Measurements from ENCODE around the gene RHBDD2. TPM values are rescaled to one million over a fixed set of nuclear protein-coding genes. Genes with fewer than 3 reads are reported as not detected.
"Not testable (repeated sequence)": the region's sequence is repeated elsewhere in the genome, so short reads cannot be mapped to it uniquely, and the experiment has no call there.

Gene RHBDD2
- polyA plus RNA-seq, 1 donor (not counting 4 experiments of a cell fraction or from before 2014, with no cell fraction given) = 24.1 TPM

GRCh38 chr7:75854233-75854632, 24.6 kb upstream of the RHBDD2 start:
- dilution Hi-C loops (cut with MboI; ENCODE audit: extremely low pct_ligation_motif_present, low sequenced_read_pairs) = no loop called here
- no peak overlapping the region for H3K4me2 ChIP-seq (ENCODE audit: control insufficient read depth, extremely low read depth, insufficient read depth, low read depth, low read length)
- no peaks in the 10 kb centered on the region for H3K9me1 ChIP-seq (ENCODE audit: control insufficient read depth, extremely low read depth, insufficient read depth, low read length)
- H2AFZ ChIP-seq (ENCODE audit: control insufficient read depth, low read length) = no peak overlapping the region
- H3K79me2 ChIP-seq (ENCODE audit: control insufficient read depth, insufficient read depth, low read length) = no peaks in the 10 kb centered on the region
- H3K27me3 ChIP-seq (ENCODE audit: control insufficient read depth, extremely low read depth, insufficient read depth, low read length) = no peaks in the 10 kb centered on the region
- TF ChIP-seq CTCF (optimal IDR thresholded peaks at IDR 0.05 in 1 of 3, IDR thresholded peaks at IDR 0.05 in 1 of 3, conservative IDR thresholded peaks at IDR 0.05 in 1 of 3; ENCODE audit: extremely low read depth in 1 of 3, insufficient read depth in 2 of 3, low read length in 3 of 3) = no peak
- no peak for TF ChIP-seq EZH2 (IDR thresholded peaks at IDR 0.05; ENCODE audit: low read length)
- no peak overlapping the region for H3K27ac ChIP-seq (ENCODE audit: control insufficient read depth, insufficient read depth, low read length)
- H3K36me3 ChIP-seq (ENCODE audit: control insufficient read depth in 2 of 2, extremely low read depth in 1 of 2, insufficient read depth in 2 of 2, low read length in 2 of 2) = no peaks in the 10 kb centered on the region
- H3K9me3 ChIP-seq (ENCODE audit: control insufficient read depth, low read depth, low read length) = no peaks in the 10 kb centered on the region
- no peak overlapping the region for H3K9ac ChIP-seq (ENCODE audit: control insufficient read depth, extremely low read depth, insufficient read depth, low read length)
- no peak overlapping the region for H3K4me3 ChIP-seq (ENCODE audit: control insufficient read depth in 2 of 3, extremely low read depth in 1 of 3, insufficient read depth in 2 of 3, low read depth in 1 of 3, low read length in 3 of 3)
- no peak for FAIRE-seq
- DNase-seq (ENCODE audit: low read depth, low spot score) = no peak
- H3K4me1 ChIP-seq (ENCODE audit: control insufficient read depth, extremely low read depth, insufficient read depth, low read length) = no peaks in the 10 kb centered on the region
- no peaks in the 10 kb centered on the region for H4K20me1 ChIP-seq (ENCODE audit: control insufficient read depth, extremely low read depth, insufficient read depth, low read length)

DNA sequence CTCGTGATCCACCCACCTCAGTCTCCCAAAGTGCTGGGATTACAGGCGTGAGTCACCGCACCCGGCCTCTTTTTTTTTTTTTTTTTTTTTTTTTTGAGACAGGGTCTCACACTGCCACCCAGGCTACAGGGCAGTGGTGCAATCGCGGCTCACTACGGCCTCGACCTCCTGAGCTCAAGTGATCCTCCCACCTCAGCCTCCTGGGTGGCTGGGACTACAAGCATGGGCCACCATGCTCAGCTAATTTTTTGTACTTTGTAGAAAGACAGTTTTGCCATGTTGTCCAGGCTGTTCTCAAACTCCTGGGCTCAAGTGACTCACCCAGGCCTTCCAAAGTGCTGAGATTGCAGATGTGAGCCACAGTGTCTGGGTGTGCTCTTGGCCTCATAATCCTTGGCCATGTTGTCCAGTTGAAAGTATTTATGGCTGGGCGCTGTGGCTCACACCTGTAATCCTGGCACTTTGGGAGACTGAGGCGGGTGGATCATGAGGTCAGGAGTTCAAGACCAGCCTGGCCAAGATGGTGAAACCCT, 24.0 kb upstream of the RHBDD2 start:
- not testable (repeated sequence) for H3K27ac ChIP-seq (ENCODE audit: control insufficient read depth, insufficient read depth, low read length)

GRCh38 chr7:75856536-75856935, 22.3 kb upstream of the RHBDD2 start:
- FAIRE-seq (no peak), DNase-seq (ENCODE audit: low read depth, low spot score) (no peak)
- H3K9me1 ChIP-seq (ENCODE audit: control insufficient read depth, extremely low read depth, insufficient read depth, low read length) = no peaks in the 10 kb centered on the region
- no peak overlapping the region for H3K4me2 ChIP-seq (ENCODE audit: control insufficient read depth, extremely low read depth, insufficient read depth, low read depth, low read length)
- H3K4me3 ChIP-seq (ENCODE audit: control insufficient read depth in 2 of 3, extremely low read depth in 1 of 3, insufficient read depth in 2 of 3, low read depth in 1 of 3, low read length in 3 of 3) = no peak overlapping the region
- H3K9ac ChIP-seq (ENCODE audit: control insufficient read depth, extremely low read depth, insufficient read depth, low read length) = no peak overlapping the region
- H3K36me3 ChIP-seq (ENCODE audit: control insufficient read depth in 2 of 2, extremely low read depth in 1 of 2, insufficient read depth in 2 of 2, low read length in 2 of 2) = no peaks in the 10 kb centered on the region
- H4K20me1 ChIP-seq (ENCODE audit: control insufficient read depth, extremely low read depth, insufficient read depth, low read length) = no peaks in the 10 kb centered on the region
- no peaks in the 10 kb centered on the region for H3K4me1 ChIP-seq (ENCODE audit: control insufficient read depth, extremely low read depth, insufficient read depth, low read length)
- no peak overlapping the region for H2AFZ ChIP-seq (ENCODE audit: control insufficient read depth, low read length)
- dilution Hi-C loops (cut with MboI; ENCODE audit: extremely low pct_ligation_motif_present, low sequenced_read_pairs) = no loop called here
- H3K27me3 ChIP-seq (ENCODE audit: control insufficient read depth, extremely low read depth, insufficient read depth, low read length) = no peaks in the 10 kb centered on the region
- no peaks in the 10 kb centered on the region for H3K9me3 ChIP-seq (ENCODE audit: control insufficient read depth, low read depth, low read length)
- TF ChIP-seq CTCF (optimal IDR thresholded peaks at IDR 0.05 in 1 of 3, IDR thresholded peaks at IDR 0.05 in 1 of 3, conservative IDR thresholded peaks at IDR 0.05 in 1 of 3; ENCODE audit: extremely low read depth in 1 of 3, insufficient read depth in 2 of 3, low read length in 3 of 3) = no peak
- no peak for TF ChIP-seq EZH2 (IDR thresholded peaks at IDR 0.05; ENCODE audit: low read length)
- H3K27ac ChIP-seq (ENCODE audit: control insufficient read depth, insufficient read depth, low read length) = no peak overlapping the region
- no peaks in the 10 kb centered on the region for H3K79me2 ChIP-seq (ENCODE audit: control insufficient read depth, insufficient read depth, low read length)

More for the DNA sequence above, 24.0 kb upstream of the RHBDD2 start:
- H3K9me3 ChIP-seq (ENCODE audit: control insufficient read depth, low read depth, low read length); H3K4me3 ChIP-seq (ENCODE audit: control insufficient read depth in 2 of 3, extremely low read depth in 1 of 3, insufficient read depth in 2 of 3, low read depth in 1 of 3, low read length in 3 of 3); H3K27me3 ChIP-seq (ENCODE audit: control insufficient read depth, extremely low read depth, insufficient read depth, low read length); FAIRE-seq; H3K9me1 ChIP-seq (ENCODE audit: control insufficient read depth, extremely low read depth, insufficient read depth, low read length); H2AFZ ChIP-seq (ENCODE audit: control insufficient read depth, low read length); H4K20me1 ChIP-seq (ENCODE audit: control insufficient read depth, extremely low read depth, insufficient read depth, low read length); H3K9ac ChIP-seq (ENCODE audit: control insufficient read depth, extremely low read depth, insufficient read depth, low read length); dilution Hi-C loops (cut with MboI; ENCODE audit: extremely low pct_ligation_motif_present, low sequenced_read_pairs); H3K79me2 ChIP-seq (ENCODE audit: control insufficient read depth, insufficient read depth, low read length); H3K4me1 ChIP-seq (ENCODE audit: control insufficient read depth, extremely low read depth, insufficient read depth, low read length); H3K36me3 ChIP-seq (ENCODE audit: control insufficient read depth in 2 of 2, extremely low read depth in 1 of 2, insufficient read depth in 2 of 2, low read length in 2 of 2); H3K4me2 ChIP-seq (ENCODE audit: control insufficient read depth, extremely low read depth, insufficient read depth, low read depth, low read length); DNase-seq (ENCODE audit: low read depth, low spot score): not testable (repeated sequence)

Measured in keratinocyte (primary cell).